ENCODE data around the gene HMCN2. TPM values are rescaled to one million over a fixed set of nuclear protein-coding genes. Genes with fewer than 3 reads are reported as not detected.

Gene HMCN2
- total and polyA plus RNA-seq, 2 donors (not counting 3 experiments of a cell fraction or from before 2014, with no cell fraction given) = 0.04 to 0.24 TPM

- no peak overlapping the region for H3K4me2 ChIP-seq (ENCODE audit: insufficient read depth, low read length)
- intact Hi-C loops (cut with micrococcal nuclease) = no loop called here
- no peak for FAIRE-seq
- CTCF ChIA-PET = interaction anchor here (1.4 to 1.9 kb wide), 2 partner anchors 12 to 14 kb away, joined by 3 to 5 read pairs; no protein-coding TSS in a partner anchor
- H4K20me1 ChIP-seq (replicated peaks; ENCODE audit: control insufficient read depth, extremely low read depth, insufficient read depth, low read length) = no peaks in the 10 kb centered on the region
- H2AFZ ChIP-seq (ENCODE audit: low read depth, low read length) = no peak overlapping the region
- H3K79me2 ChIP-seq (ENCODE audit: control insufficient read depth, insufficient read depth, low read length) = no peaks in the 10 kb centered on the region
- no TSS peak for BruUV-seq (replicated peaks)
- H3K27me3 ChIP-seq (ENCODE audit: control insufficient read depth in 2 of 2, insufficient read depth in 2 of 2, low read length in 2 of 2) = no peaks in the 10 kb centered on the region
- no peak overlapping the region for H3K27ac ChIP-seq (ENCODE audit: insufficient read depth, low read depth, low read length)
- DNase-seq (ENCODE audit: low read depth, low spot score) = no peak
- H3K9ac ChIP-seq (replicated peaks; ENCODE audit: extremely low read depth, insufficient read depth, low read length) = no peak overlapping the region
- TF ChIP-seq MAX (IDR thresholded peaks at IDR 0.05; ENCODE audit: insufficient read depth, insufficient read length) = no peak
- TF ChIP-seq JUN (IDR thresholded peaks at IDR 0.05; ENCODE audit: borderline replicate concordance, insufficient read depth, insufficient read length, low read depth) = no peak
- TF ChIP-seq EZH2 (IDR thresholded peaks at IDR 0.05; ENCODE audit: borderline replicate concordance, low read depth, low read length, severe bottlenecking) = no peak
- no peak for TF ChIP-seq FOS (IDR thresholded peaks at IDR 0.05; ENCODE audit: borderline replicate concordance, insufficient read depth, low read length)
- TF ChIP-seq POLR2AphosphoS5 (IDR thresholded peaks at IDR 0.05; ENCODE audit: insufficient read depth, low read depth, low read length) = no peak
- TF ChIP-seq GATA2 (IDR thresholded peaks at IDR 0.05; ENCODE audit: insufficient read depth, insufficient read length, low read depth, low read length) = no peak
- TF ChIP-seq MYC (IDR thresholded peaks at IDR 0.05; ENCODE audit: low read depth, low read length) = no peak
- no peak for TF ChIP-seq POLR2A (IDR thresholded peaks at IDR 0.05; ENCODE audit: low read depth, low read length)
- no peak for TF ChIP-seq CTCF (IDR thresholded peaks at IDR 0.05; ENCODE audit: extremely low read depth in 1 of 2, insufficient read depth in 1 of 2, low read depth in 1 of 2, low read length in 2 of 2)
- H3K9me3 ChIP-seq (replicated peaks; ENCODE audit: control insufficient read depth, insufficient read depth, low read length) = no peaks in the 10 kb centered on the region
- no peaks in the 10 kb centered on the region for H3K4me1 ChIP-seq (ENCODE audit: control insufficient read depth, extremely low read depth, insufficient read depth, low read length)
- H3K4me3 ChIP-seq (replicated peaks in 1 of 3; ENCODE audit: insufficient read depth in 1 of 3, low read depth in 1 of 3, low read length in 3 of 3) = no peak overlapping the region
- dilution Hi-C loops (cut with MboI; ENCODE audit: extremely low pct_ligation_motif_present, low sequenced_read_pairs) = no loop called here
- no peaks in the 10 kb centered on the region for H3K9me1 ChIP-seq (replicated peaks; ENCODE audit: control insufficient read depth, extremely low read depth, insufficient read depth, low read length)
- POLR2A ChIA-PET = no interaction called here
- H3K36me3 ChIP-seq (ENCODE audit: control insufficient read depth in 2 of 2, extremely low read depth in 1 of 2, insufficient read depth in 2 of 2, low read length in 2 of 2) = no peaks in the 10 kb centered on the region
These were observed 73.7 kb downstream of the HMCN2 start for GRCh38 chr9:130339306-130339705.
